Prostate gland (tissue), 2 donors: Measurements from ENCODE around the gene NPM1. TPM values are rescaled to one million over a fixed set of nuclear protein-coding genes. Genes with fewer than 3 reads are reported as not detected.

ENCODE experiments used
- DNase-seq: peaks from one replicate; pipeline ENCODE4 v3.0.0-alpha.2; 2019; ENCODE audit warnings: low spot score
- H3K27ac ChIP-seq, 2 donors: fragments of 200-600 bp; sonication (generic); 2 replicates each; pipeline ENCODE4 v1.5.1; 2017 to 2019
- H3K27me3 ChIP-seq: fragments of 200-600 bp; sonication (generic); replicated peaks from 2 replicates; pipeline ENCODE4 v1.5.1; 2019; ENCODE audit not compliant: insufficient read depth
- H3K36me3 ChIP-seq, 2 donors: fragments of 200-600 bp; sonication (generic); 1 replicate in 1 of 2; 2 replicates in 1 of 2; pipeline versions ENCODE4 v1.5.1 to v1.8.1; 2017 to 2019
- H3K4me1 ChIP-seq: fragments of 200-600 bp; sonication (generic); replicated peaks from 2 replicates; pipeline ENCODE4 v1.5.1; 2019
- H3K4me3 ChIP-seq, 2 donors: fragments of 200-600 bp; sonication (generic); 2 replicates each; pipeline ENCODE4 v1.5.1; 2017 to 2019
- H3K9me3 ChIP-seq: fragments of 200-600 bp; sonication (generic); 2 replicates; pipeline ENCODE4 v1.5.1; 2017
- CTCF ChIP-seq, 4 experiments: fragments of 200-600 bp in 2 of 4; fragments of 450-650 bp in 2 of 4; sonication (generic) in 2 of 4; IDR thresholded peaks; 1 replicate in 3 of 4; 2 replicates in 1 of 4; pipeline ENCODE4 v1.5.1; 2016 to 2019; ENCODE audit warnings: antibody characterized with exemption in 4 of 4, mild to moderate bottlenecking in 2 of 4, moderate library complexity in 2 of 4
- POLR2A ChIP-seq: fragments of 450-650 bp; IDR thresholded peaks from one replicate; pipeline ENCODE4 v1.6.1; 2016; ENCODE audit warnings: antibody characterized with exemption, mild to moderate bottlenecking
- POLR2AphosphoS5 ChIP-seq: sonication (generic); formaldehyde crosslinking; IDR thresholded peaks from one replicate; pipeline ENCODE4 v1.6.1; 2017; ENCODE audit warnings: antibody characterized with exemption
- WGBS: methylation state at CpG from one replicate; pipeline ENCODE4 v1.1.5; 2018; 5-methylcytosine and 5-hydroxymethylcytosine counted together
- intact Hi-C: fragments of 100-400 bp; cut with DNase I; formaldehyde crosslinking; loops from one replicate; pipeline ENCODE4 v1.14.2; 2022
- microRNA-seq: library from miRNA; unstranded; fragments of <30 nt; microRNA quantifications from one replicate; pipeline ENCODE4, GENCODE V29; 2016
- small RNA-seq, 2 donors: library from RNA; depleted of rRNA; stranded (forward); fragments of <200 nt; gene quantifications; one replicate each; pipeline ENCODE3, GENCODE V24; 2016
- total RNA-seq, 2 donors: library from RNA; depleted of rRNA; stranded (reverse); fragments of >200 nt; gene quantifications; one replicate each; pipeline ENCODE4 v1.1.0, GENCODE V29; 2016

NPM1 gene
- total RNA-seq, 2 donors from 2014 or later: 397 to 544 TPM

DNA sequence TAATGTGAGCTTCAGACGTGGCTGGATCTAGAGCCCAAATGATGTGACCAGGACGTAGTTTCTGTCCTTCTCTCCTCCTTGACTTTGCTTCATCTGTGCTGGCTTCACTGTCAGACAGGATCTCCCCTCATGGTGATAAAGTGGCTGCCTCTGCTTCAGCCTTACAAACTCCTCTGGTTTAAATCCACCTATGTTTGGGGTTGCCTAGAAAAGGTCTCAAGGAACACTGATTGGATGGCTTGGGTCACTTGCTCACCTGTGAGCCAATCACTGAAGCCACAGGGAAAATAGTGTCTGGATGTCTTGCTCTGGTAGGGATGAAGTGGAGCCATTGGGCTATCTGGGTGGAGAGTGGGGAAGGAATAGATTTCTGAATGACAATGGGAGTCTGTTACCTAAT, 67.9 kb downstream of the NPM1 start:
- H3K4me1 ChIP-seq: no peaks in the 10 kb centered on the region
- intact Hi-C loops: no loop called here
- no peaks in the 10 kb centered on the region for H3K36me3 ChIP-seq
- H3K27ac ChIP-seq: no peak overlapping the region
- no peaks in the 10 kb centered on the region for H3K9me3 ChIP-seq
- no peak overlapping the region for H3K4me3 ChIP-seq
- no peaks in the 10 kb centered on the region for H3K27me3 ChIP-seq
- WGBS: 79% methylated on average over 2 of the region's 2 CpGs
- TF ChIP-seq POLR2AphosphoS5 (no peak), CTCF (IDR thresholded peaks at IDR 0.05) (no peak), POLR2A (no peak)
- DNase-seq: no peak

DNA sequence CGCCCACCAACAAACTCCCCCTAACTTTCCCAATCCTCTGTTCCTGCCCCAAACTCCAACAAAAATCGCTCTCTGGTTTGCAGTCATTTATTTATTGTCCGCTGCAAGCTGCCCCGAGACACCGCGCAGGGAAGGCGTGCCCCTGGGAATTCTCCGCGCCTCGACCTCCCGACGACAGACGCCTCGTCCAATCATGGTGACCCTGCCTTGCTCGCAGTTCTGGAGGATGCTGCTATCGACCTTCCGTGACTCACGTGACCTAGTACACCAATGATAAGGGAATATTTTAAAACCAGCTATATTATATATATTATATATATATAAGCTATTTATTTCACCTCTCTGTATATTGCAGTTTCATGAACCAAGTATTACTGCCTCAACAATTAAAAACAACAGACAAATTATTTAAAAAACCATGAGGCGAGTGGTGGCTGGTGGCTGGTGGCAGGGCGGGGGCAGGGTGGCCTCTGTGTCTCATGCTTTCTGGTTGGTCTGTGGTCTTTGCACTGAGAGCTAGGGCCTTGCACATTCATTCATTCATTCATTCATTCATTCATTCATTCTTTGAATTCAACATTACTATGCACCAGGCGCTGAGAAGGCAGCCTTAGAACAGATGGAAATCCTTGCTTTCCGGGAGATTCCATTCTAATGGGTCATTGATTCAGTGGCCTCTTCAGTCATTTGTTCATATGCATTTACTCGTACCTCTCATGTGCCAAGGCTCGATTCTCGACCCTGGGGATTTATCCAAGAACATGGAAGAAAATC, 69.7 kb downstream of the NPM1 start:
- WGBS: 94% methylated on average over 25 of the region's 25 CpGs
- H3K4me1 ChIP-seq: no peaks in the 10 kb centered on the region
- no peak for TF ChIP-seq CTCF (IDR thresholded peaks at IDR 0.05)
- no peak for TF ChIP-seq POLR2A
- TF ChIP-seq POLR2AphosphoS5: no peak
- intact Hi-C loops: no loop called here
- no peak overlapping the region for H3K4me3 ChIP-seq
- DNase-seq: no peak
- H3K9me3 ChIP-seq: no peaks in the 10 kb centered on the region
- H3K27me3 ChIP-seq: no peaks in the 10 kb centered on the region
- no peaks in the 10 kb centered on the region for H3K36me3 ChIP-seq
- no peak overlapping the region for H3K27ac ChIP-seq

GRCh38 chr5:171459839-171460238, 72.2 kb downstream of the NPM1 start:
- Histone ChIP-seq H3K27ac (no peak overlapping the region), H3K4me3 (no peak overlapping the region), H3K9me3 (no peaks in the 10 kb centered on the region), H3K36me3 (no peaks in the 10 kb centered on the region), H3K27me3 (no peaks in the 10 kb centered on the region), H3K4me1 (no peaks in the 10 kb centered on the region)
- TF ChIP-seq POLR2A: no peak
- no peak for TF ChIP-seq CTCF (IDR thresholded peaks at IDR 0.05)
- no peak for TF ChIP-seq POLR2AphosphoS5
- intact Hi-C loops: no loop called here
- WGBS: 84% methylated on average over 6 of the region's 6 CpGs
- no peak for DNase-seq

Small RNAs within 50 kb of the gene (microRNA-seq; reads per million reads assigned to microRNA genes)
- 0.25 reads per million for gene MIR3912

Small RNAs within 50 kb of the gene (small RNA-seq; reads per million reads assigned to genes)
- gene AC091980.1: 0 reads per million in 2 donors
- gene MIR3912: 1.6 to 1.9 reads per million in 2 donors
- gene RN7SL339P: 0 reads per million in 2 donors
- gene SNORA70J: 0 reads per million in 2 donors

Other genes with a start within 250 kb of the NPM1 start
- gene TLX3, start 78.6 kb upstream of the NPM1 start, total RNA-seq: not detected
- under 1 TPM; 0.41 to 0.51 TPM for gene FGF18, start 31.8 kb downstream of the NPM1 start, total RNA-seq